ENCODE data around the gene TMCC2.

Gene TMCC2

DNA sequence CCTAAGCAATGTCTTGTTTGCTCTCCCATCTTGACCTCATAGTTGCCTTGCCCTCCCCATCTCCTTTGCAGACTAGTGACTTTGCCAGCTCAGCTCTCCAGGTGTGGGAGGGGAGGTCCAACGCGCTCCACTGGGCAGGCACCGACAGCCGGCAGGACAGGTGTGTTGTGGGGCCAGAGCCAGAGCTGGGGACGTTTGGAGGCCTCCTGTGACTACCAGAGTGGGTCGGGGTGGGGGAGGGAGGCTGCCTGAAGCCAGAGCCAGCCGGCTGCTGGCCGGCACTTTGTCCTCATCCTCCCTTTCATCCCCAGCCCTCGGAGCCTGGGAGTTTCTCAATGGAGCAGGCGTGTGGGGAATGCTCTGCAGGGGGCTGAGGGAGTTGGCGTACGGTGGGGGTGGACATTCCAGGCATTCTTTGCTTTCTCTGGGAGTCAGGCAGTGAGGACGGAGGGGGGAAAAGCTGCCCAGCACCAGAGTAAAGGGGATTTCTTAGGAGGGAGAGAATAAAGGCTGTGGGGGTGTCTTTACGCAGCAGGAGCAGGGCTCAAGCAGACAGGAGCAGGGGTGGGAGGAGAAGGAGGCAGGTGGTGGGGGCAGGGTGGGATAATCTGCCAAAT, 73.6 kb downstream of the TMCC2 start:
- no peak for TF ChIP-seq REST (IDR thresholded peaks at IDR 0.05; ENCODE audit: insufficient read depth in 1 of 2, low read depth in 2 of 2, low read length in 2 of 2)
- TF ChIP-seq FOXP2 (optimal IDR thresholded peaks at IDR 0.05; ENCODE audit: borderline replicate concordance, extremely low read depth, extremely low read length, insufficient read depth) = no peak
- TF ChIP-seq SIN3A (IDR thresholded peaks at IDR 0.05; ENCODE audit: borderline replicate concordance, insufficient read depth, low read length) = no peak
- TF ChIP-seq POLR2AphosphoS5 (IDR thresholded peaks at IDR 0.05; ENCODE audit: low read depth, low read length) = no peak
- no peak for TF ChIP-seq TAF1 (IDR thresholded peaks at IDR 0.05; ENCODE audit: borderline replicate concordance, insufficient read depth, low read length)

DNA sequence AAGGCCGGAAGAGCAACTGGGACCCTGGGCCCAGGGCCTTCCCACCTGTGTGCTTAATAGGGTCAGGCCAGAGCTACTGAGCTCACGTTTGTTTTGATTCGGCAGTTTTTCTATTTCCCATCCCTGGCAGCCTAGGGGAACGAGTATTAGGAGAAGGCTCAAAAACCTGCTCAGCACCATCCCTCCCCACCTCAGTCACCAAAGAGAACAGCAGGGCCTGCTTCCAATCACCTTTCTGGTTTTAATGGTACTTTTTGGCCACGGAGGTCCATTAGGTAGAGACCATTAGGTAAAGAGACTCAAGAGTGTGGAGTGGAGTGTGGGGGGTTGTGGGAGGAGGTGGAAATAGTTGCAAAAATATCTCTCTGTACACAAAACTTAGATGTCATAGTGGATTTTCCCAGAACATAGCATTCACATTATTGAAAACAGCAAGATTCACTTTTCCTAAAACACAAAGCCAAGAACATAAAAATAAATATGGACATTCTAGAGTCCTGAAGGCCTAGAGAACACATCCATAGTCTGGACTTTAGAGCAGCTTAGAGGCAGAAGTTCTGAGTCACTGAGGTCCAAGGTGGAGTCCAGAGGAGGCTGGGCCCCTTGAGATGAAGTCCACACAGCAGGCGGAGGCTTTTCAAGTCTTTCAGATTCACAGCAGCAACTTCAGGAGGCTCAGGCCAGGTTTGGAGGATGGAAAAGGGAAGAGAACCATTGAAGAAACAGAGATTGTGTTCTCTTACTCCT, 74.3 kb downstream of the TMCC2 start:
- TF ChIP-seq TAF1 (IDR thresholded peaks at IDR 0.05; ENCODE audit: borderline replicate concordance, insufficient read depth, low read length) = no peak
- no peak for TF ChIP-seq REST (IDR thresholded peaks at IDR 0.05; ENCODE audit: insufficient read depth in 1 of 2, low read depth in 2 of 2, low read length in 2 of 2)
- no peak for TF ChIP-seq POLR2AphosphoS5 (IDR thresholded peaks at IDR 0.05; ENCODE audit: low read depth, low read length)
- no peak for TF ChIP-seq SIN3A (IDR thresholded peaks at IDR 0.05; ENCODE audit: borderline replicate concordance, insufficient read depth, low read length)
- no peak for TF ChIP-seq FOXP2 (optimal IDR thresholded peaks at IDR 0.05; ENCODE audit: borderline replicate concordance, extremely low read depth, extremely low read length, insufficient read depth)

DNA sequence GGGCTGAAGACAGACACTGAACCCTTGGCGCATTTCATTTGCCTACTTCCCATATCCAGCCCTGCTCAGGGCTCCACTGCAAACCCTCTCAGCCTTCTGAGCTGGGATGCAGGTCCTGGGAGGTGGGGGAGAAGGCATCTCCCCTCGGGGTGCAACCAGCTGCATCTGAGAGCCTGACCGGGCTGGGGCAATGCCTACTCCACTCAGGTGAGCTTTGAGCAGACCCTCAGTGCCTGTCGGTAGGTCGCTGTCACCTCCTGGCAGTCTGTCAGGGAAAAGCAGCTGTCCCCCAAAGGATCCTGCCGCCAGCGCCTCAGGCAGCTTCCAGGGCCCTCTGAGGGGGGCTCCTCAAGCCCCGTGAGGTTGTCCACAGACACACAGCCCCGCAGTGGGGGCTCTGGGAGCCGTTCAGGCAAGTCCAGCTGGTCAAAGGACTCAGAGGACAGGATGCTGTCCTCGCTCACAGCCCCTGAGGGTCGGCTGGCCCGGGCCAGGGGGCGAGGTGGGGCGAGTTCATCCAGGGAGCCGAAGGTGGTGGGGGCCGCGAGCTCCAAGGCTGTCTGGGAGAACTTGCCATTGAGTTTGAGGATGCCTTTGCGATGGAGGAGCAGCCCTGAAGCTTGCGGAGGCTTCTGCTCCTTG, 75.6 kb downstream of the TMCC2 start:
- TF ChIP-seq REST (IDR thresholded peaks at IDR 0.05; ENCODE audit: insufficient read depth in 1 of 2, low read depth in 2 of 2, low read length in 2 of 2) (no peak), TAF1 (IDR thresholded peaks at IDR 0.05; ENCODE audit: borderline replicate concordance, insufficient read depth, low read length) (no peak), POLR2AphosphoS5 (IDR thresholded peaks at IDR 0.05; ENCODE audit: low read depth, low read length) (no peak)

DNA sequence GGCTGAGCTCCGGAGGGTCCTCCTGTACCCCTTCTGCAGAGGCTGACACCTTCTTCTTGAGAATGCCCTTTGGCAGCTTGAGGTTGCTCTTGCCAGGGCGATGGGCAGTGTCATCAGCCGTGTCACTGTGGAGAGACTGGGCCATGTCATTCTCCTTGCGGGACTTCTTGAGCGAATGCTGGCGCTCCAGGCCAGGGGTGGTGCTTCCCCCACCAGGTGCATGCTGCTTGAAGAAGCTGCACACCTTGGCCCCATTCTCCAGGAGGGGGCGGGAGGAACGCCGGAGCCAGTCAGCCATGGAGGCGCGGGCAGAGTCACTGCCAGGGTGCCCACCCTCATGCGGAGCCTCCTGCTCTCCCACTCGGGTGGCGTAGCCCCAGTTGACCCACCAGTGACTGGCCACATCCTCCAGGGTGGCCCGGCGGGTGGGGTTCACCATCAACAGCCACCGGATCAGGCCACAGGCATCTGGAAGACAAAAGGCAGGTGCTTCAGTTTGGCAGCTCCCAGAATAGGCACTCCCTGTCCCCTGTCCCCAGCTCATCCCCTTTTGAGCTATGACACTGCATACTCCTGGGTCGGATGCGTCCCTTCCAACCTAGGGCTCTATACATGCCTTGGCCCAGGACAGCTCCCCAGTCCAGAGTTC, 76.4 kb downstream of the TMCC2 start:
- TF ChIP-seq POLR2AphosphoS5 (IDR thresholded peaks at IDR 0.05; ENCODE audit: low read depth, low read length) (no peak), FOXP2 (optimal IDR thresholded peaks at IDR 0.05; ENCODE audit: borderline replicate concordance, extremely low read depth, extremely low read length, insufficient read depth) (no peak), REST (IDR thresholded peaks at IDR 0.05; ENCODE audit: insufficient read depth in 1 of 2, low read depth in 2 of 2, low read length in 2 of 2) (no peak), TAF1 (IDR thresholded peaks at IDR 0.05; ENCODE audit: borderline replicate concordance, insufficient read depth, low read length) (no peak), SIN3A (IDR thresholded peaks at IDR 0.05; ENCODE audit: borderline replicate concordance, insufficient read depth, low read length) (no peak)
